GM18519 (cell line): ENCODE data around the gene ALDOB.
A peak's percentile ranks its signal among the peaks of the same experiment; 100 is the strongest.

Experiments
- ATAC-seq: cut with Tn5 transposase; IDR thresholded peaks from one replicate; pipeline ENCODE4 v1.9.1; 2021; ENCODE audit warnings: mild to moderate bottlenecking, moderate library complexity; ENCODE audit not compliant: unreplicated experiment, low FRiP score

ALDOB gene

DNA sequence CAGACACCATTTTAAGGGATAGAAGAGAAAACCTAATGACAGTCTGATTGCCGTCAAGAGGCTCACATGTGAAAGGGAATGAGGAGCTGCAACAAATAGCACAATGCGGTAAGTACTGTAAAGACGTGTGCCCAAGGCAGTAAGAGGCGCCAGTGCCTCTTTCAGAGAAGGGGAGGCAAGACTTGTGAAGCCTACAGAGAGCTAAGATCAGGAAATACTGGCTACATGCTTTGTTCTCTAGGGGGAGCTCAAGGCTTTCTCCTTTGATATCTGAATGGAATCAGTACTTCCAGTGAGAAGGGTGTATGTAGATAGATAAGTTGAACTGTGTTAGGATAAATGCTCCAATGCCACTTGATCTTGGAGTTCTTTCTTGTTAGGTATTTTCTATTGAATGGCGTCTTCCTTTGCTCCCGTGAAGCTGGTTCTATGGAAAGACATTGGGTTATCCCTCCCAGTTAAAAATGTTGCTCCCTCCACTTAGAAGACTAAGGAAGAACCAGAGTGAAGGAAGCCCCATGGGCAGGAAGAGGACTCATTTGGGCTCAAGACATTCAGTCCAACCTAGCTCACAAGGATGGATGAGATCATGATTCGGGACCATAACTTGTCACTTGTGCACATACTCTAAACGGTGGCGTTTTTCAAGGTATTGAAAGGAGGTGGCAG lies 23.5 kb upstream of the ALDOB start:
- peak; percentile 97 for ATAC-seq

DNA sequence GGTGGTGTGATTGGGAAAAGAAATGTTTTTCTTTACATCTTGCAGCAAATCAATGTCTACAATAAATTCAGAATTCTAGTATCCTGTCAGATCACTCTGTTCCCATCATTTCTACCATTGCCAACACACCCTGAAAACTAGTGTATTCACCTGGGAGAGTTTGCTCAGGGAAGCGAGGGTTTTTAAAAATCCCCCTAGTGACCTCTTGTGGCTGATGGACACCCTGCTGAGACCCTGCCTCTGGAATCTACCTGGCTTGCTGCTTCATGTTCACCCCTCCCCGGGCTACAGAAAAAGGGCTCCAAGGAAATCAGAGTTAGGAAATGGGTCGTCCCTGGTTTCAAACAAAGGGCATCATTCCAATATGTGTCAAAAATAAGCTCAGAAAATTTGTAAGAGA lies 21.4 kb upstream of the ALDOB start:
- no peak for ATAC-seq

DNA sequence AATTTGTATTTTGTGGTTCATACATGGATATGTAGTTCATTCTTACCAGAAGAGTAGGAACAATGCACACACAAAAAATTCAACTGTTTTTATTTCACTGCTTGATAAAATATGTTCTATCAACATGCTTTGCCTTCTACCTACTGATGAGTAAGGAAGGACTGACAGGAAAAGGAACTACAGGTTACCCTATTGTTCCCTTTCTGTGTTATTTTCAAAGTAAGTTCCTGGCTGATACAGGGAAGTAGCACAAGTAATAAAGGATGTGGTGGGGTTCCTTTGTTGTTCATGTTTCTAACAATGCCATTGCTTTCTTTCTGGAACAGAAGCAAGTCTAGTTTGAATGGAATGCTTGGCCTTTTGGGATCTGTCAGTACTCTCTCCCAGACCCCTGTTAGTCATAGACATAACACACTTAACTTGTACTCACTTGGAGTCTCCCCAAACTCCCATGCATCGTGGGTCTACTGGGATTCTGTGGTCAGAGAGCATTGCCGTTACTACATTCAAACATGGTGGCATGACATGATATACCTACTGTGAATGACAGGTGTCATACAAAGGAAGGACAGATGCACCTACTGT lies 20.2 kb upstream of the ALDOB start:
- ATAC-seq, result no peak

DNA sequence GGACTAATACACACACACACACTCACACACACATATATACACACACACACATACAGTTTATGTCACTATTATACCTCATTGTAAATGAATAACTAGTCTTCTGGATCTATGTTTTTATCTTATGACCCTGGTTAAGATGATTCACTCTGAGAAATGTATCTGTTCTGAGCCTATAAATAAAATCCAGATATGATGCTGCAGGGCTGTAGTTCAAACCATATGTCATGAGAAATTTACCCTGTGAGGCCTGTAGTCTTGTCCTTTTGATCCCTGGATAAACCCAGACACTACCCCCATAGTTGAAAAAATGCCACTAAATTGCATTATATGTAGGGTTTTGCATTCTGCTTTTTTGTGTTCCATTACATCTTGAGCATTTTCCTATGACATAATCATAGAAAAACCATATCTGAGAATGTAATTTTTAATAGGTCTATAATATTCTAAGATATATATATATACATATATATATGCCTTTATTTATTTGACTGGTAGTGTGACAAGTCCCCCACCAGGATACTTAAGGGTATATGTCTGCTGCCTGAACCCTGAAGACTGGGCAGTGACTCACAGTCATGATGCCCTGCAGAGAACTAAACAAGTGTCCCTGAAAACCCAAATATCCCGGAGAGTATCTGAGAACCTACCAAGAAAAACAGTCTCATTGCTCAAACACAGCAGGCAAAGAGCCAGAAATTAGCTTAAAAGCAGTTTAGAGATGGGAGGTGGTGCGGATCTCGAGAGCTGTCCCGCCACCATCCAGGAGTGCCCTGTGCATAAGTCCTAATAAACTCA lies 18.4 kb upstream of the ALDOB start:
- ATAC-seq, result no peak

DNA sequence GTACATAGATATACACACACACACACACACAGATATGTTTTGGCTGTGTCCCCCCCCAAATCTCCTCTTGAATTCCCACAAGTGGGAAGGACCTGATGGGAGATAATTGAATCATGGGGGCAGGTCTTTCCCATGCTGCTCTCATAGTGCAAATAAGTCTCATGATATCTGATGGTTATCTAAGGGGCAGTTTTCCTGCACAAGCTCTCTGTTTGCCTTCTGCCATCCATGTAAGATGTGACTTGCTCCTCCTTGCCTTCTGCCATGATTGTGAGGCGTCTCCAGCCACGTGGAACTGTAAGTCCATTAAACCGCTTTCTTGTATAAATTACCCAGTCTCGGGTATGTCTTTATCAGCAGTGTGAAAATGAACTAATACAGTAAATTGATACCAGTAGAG lies 15.9 kb upstream of the ALDOB start:
- ATAC-seq, result no peak

DNA sequence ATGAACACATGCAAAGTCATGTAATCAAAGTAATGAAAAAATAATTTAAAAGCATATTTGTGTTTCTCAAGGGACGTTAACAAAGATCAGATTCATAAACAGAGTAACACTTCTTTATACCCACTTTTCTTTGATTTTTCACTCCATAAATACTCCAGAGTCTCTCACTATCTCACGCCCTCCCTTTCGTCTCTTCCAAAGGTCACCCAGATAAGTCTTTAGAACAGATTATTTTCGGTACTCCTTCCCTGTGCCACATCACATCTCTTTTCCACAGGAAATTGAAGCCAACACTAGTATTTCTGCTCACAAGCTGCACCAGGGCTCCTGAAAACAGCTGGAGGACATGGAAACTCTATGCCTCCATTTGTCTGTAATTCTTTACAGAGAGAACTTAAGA lies 15.4 kb upstream of the ALDOB start:
- ATAC-seq, result no peak

DNA sequence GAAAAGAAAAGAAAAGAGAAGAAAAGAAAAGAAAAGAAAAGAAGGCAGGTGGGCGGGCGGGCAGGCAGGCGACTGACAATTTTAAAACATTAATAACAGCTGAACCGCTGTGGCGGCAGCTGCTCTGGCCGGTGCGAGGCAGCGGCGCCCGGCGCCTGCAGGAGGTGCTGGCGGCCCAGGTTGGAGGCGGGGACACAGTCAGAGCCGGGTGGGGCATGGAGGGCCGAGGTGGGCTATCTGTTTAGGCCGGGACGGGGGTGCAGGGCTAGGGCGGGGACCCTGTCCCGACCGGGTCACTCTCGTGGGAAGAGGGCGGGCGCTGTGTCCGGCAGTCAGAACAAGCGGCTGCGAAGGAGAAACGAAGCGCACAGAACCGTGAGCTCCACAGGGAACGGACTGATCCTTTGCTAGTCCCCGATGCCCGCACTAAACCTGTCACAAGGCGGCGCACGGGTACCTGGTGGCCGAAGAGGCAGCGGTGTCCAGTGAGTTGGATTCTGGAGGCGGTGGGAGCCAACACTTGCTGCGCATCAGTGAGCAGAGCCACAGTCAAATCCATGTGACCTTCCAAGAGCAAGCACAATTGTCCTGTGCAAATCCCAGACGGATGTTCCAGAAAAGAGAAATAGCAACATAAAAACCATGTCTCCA lies 13.6 kb upstream of the ALDOB start:
- peak; percentile 97 for ATAC-seq

DNA sequence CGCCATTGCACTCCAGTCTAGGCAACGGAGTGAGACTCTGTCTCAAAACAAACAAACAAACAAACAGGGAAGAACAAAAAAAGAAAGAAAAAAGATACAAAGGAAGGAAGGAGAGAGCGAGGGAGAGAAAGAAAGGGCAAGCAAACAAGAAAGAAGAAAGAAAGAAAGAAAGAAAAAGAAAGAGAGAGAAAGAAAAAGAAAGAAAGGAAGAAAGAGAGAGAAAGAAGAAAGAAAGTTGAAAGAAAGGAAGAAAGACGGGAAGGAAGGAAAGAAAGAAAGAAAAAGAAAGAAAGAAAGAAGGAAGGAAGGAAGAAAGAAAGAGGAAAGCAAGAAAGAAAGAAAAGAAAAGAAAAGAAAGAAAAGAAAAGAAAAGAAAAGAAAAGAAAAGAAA lies 13.1 kb upstream of the ALDOB start:
- ATAC-seq, result no peak

DNA sequence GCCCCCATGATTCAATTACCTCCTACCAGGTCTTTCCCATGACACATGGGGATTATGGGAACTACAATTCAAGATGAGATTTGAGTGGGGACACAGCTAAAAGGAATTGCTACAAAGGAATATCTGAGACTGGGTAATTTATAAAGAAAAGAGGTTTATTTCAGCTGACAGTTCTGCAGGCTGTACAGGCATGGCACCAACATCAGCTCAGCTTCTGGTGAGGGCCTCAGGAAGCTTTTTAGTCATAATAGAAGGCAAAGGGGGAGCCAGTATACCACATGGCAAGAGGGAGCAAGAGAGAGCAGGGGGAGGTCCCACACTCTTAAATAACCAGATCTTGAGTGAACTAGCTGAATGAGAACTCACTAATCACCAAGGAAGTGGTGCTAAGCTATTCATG lies 11.2 kb upstream of the ALDOB start:
- ATAC-seq, result no peak

DNA sequence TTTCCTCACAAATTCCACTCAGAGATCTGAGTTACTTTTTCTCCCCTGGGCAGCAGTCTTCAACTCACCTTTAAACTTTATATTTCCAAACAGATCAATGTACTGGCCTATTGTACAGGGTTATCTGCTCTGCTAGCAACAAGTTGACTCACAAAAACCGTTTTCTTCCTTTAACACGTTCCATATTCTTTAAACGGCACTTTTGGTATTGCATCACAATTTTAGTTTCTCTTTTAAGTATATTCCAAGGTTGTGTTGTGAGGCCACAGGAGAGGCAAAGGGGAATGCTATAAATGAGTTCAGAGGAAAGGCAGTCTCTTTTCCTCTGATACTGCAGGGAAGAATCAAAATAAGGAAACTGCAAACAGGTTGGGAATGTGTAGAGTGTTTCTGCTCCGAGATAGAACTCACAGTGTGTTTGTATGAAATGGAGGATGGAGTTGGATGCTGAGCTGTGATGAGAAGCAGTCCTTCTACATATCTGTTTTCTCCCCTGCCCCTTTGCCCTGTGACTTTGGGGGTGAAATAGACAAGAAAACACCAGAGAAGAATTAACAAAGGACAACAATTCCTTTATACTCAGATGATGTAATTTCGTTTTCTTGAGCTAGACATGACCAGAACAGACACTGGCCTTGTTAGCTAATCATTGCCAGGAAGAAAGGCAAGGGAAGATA lies 9.9 kb upstream of the ALDOB start:
- no peak for ATAC-seq

DNA sequence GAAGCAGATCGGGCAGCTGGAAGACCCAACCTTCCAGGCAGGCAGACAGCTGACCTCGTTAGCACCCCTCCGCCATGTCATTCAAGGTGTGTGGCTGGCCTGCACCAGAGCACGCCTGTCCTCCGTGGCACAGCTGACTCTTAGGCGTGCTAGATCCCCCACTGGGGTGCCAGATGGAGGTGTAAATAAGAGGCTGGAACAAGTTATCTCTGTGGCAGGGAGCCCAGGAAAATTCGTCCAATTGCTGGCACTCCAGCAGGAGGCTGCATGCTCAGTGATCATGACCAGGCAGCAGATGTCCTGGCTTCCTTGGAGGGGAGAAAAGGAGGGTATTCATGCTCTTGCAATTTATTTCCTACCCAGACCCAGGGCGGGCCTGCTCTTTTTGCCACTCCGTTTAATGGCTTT lies 7.8 kb upstream of the ALDOB start:
- ATAC-seq, result no peak

DNA sequence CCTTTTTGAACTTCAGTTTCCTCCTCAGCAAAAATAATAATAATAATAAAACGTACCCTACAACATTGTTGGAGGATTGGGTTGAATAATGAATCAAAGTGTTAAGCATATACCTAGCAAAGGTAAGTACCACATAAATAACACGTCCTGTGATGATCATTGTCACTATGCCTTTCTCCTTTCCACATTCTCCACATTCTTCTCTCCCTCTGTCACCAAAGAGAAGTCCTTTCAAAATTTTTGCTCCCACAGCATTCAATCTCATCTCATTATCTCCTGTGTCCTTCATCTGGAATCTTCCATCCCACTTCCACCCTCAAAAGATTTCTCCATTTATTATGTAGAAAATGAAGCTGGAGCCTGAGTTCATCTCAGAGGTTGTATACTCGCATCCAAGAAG lies 7.2 kb upstream of the ALDOB start:
- ATAC-seq, result no peak

DNA sequence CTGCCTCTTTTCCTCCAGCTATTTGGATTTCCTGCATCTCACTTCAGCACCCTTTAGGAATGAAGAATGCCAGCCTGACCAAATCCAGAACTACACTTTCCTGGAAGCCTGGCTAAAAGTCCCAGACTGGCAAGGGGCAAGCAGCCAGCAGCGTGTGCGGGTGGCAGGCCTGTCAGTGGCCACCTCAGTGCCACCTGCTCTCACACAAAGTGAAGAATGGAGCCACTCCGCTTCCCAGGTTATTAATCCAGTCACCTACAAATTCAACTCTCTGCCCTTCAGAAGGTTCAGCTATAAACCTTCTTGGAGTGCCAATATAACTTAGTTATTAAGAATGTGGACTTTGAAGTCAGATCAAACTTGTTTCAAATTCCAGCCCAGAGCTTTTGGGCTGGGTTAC lies 6.7 kb upstream of the ALDOB start:
- no peak for ATAC-seq

DNA sequence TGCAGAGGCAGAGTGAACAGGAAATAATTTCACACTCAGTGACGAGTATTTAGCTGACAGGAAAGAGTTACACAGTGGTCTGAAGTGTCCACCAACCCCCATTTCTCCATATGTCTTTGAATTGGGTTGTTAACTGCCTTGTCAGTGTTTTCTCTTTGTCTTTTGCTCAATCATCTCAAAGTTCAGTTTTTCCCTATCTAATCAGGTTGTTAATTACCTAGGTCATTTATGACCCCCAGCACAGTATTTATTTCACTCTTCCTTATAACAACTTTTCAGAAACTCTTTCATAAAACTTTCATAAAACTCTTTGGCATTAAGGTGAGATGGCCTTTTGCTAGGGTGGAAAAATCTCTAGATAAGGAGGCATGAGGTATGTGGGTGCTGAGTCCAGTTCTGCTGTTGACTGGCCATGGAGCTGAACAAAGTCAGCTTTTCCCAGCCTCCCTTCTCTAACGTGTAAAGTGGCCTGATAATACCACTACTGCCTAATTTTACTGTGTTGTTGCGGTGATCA lies 5.2 kb upstream of the ALDOB start:
- ATAC-seq, result no peak

DNA sequence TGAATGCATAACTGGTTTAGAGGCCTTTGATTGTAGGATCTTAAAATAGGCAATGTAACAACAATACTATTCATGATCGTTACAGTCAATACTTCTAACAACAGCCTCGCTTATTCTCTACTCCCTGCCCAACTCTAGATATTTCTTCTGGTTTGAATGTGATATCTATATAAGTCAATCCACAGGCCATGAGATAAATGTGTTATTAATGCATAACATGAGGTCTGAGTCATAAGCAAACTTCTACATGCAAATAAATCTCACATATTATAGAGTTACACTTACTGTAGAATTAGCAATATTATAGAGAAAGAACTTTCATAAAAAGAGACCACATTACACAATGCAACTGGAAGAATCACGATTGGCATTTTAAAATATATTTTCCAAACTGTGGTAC lies 2.9 kb upstream of the ALDOB start:
- no peak for ATAC-seq

DNA sequence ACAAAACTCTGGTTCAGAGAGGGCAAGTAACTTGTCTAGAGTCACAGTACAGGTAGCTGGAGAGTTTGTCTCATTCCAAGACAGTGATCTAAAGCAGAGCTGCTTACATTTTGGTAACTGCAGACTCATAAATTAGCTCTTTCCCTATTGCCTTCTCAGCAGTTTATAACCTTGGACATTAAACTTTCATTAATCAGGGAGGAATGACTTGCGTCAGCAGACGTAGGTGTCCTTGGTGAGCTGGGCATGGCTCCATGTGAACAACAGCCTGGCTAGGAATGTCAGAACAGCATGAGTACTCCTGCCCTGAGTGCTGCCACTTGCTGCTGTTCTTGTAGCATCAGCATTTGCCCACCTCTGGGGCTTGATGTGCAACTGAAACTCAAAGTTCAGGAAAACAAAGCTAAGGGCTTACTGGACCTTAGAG lies 2.2 kb upstream of the ALDOB start:
- ATAC-seq, result no peak

DNA sequence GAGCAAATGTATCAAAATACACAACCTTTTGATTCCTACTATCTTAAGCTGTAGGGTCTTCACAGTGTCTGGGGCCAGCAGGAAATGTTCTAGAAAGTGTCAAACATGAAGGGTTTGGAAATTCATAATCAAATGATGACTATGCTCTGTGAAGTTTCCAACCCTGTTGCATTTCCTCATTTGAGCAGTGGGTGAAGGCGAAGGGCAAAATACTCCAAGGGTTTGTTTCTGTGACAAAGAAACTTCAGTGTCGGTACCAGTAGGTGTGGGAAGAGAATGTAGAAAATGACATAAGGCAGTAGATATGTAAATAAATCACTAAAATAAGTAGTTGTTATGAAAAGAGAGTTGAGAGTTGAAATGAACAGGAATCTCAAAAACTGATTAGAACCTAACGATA lies 576 bp downstream of the ALDOB start:
- ATAC-seq, result no peak

DNA sequence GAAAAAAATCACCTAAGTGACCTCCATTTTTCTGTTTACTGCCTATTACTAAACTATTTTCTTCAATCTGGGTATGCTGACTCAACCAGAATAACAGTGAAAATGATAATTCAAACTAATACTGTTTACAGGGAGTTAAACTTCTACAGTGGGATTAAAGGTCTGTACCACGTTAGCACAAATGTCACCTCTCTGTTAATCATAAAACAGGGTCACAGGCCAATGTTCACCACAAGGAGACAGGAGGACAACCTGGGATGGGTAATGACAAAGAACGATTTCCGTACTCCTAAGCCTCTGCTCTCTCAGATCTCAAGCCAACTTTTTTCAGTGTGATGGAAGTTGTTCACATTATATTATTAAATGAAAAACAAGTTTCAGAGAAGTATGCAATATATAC lies 2.3 kb downstream of the ALDOB start:
- no peak for ATAC-seq

DNA sequence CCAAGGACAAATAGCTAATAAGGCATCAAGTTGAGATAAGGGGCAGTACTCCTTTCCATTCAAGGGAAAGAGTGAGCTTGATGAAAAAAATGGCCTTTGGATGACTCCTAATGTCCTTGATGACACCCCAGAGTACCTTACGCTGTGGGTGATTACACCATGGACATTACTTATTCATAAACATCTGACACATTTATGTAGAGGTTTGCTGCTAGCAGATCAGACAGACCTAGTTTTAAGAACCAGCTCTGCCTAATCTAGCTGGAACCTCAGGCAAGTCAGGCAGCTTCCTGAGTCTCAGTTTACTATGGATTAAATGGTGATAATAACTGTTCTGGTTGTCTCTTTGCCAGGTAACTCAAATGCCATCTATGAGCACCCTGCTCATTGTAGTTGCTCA lies 2.8 kb downstream of the ALDOB start:
- no peak for ATAC-seq

DNA sequence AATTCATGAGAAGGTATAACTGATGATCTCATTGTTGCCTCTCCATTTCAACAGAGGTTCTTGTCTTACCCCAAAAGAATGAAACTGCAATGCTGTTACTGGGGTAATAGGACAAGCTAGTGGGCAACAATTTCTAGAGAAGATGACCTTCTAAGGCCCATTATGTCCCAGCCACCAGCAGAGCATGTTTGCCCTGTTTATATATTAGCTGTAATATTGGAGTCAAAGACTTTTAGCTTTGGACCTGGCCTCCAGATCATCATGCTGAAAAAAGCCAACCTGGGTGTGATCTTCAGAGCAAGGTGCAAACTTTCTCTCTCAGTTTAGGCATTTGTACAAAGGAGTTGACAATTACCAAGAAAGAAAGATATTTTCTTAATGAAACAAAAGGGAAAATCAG lies 3.4 kb downstream of the ALDOB start:
- no peak for ATAC-seq

DNA sequence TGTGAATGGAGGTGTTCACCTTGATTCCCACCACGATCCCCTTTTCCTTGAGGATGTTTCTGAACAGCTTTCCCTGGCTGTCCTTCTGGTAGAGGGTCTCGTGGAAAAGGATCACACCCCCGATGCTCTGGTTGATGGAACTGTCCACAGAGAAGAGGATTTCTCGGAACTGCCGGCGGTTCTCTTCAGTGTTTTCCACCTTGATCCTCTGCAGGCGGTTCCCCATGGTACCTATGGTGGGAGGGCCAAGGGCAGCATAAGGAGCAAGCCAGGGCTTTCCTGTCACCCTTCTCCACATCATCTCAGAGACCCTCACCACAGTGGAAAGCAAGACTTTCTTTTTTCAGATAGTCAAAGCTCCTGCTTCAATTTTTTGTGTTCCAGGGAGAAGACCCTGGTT lies 5.8 kb downstream of the ALDOB start:
- no peak for ATAC-seq
